Kidney (tissue), 14 donors: Measurements from ENCODE around the gene DAO. TPM values are rescaled to one million over a fixed set of nuclear protein-coding genes. Genes with fewer than 3 reads are reported as not detected.
"Not testable (repeated sequence)": the region's sequence is repeated elsewhere in the genome, so short reads cannot be mapped to it uniquely, and the experiment has no call there.

Source experiments
- DNase-seq, 5 donors: peaks; one replicate each; pipeline ENCODE4 v3.0.0-alpha.2; 2013 to 2020
- FAIRE-seq: peaks from 2 replicates; lab custom pipeline; 2012; peaks lifted over from hg19 to GRCh38; lab: Jason Lieb, UNC
- H3K27ac ChIP-seq, 2 donors: one replicate each; pipeline ENCODE4 v1.7.0; 2013; ENCODE audit warnings: low read depth in 2 of 2, low read length in 2 of 2, inconsistent platforms in 1 of 2
- H3K27me3 ChIP-seq: one replicate; pipeline ENCODE4 v1.7.1; 2013; ENCODE audit warnings: low read length, inconsistent platforms; ENCODE audit not compliant: control insufficient read depth, insufficient read depth
- H3K36me3 ChIP-seq, 3 donors: one replicate each; pipeline versions ENCODE4 v1.7.0 to v1.7.1; 2013; ENCODE audit warnings: low read length in 3 of 3, control low read depth in 1 of 3, inconsistent platforms in 1 of 3; ENCODE audit not compliant: insufficient read depth in 3 of 3, control insufficient read depth in 2 of 3
- H3K4me1 ChIP-seq, 3 donors: one replicate each; pipeline versions ENCODE4 v1.7.0 to v1.7.1; 2013; ENCODE audit warnings: low read length in 3 of 3, inconsistent platforms in 1 of 3, low read depth in 1 of 3; ENCODE audit not compliant: control insufficient read depth in 2 of 3, insufficient read depth in 2 of 3
- H3K4me3 ChIP-seq, 3 donors: one replicate each; pipeline versions ENCODE4 v1.7.0 to v1.8.1; 2013; ENCODE audit warnings: low read length in 3 of 3, control low read depth in 1 of 3, inconsistent platforms in 1 of 3
- H3K9ac ChIP-seq, 3 donors: one replicate each; pipeline versions ENCODE4 v1.7.0 to v1.7.1; 2013; ENCODE audit warnings: low read length in 3 of 3, control low read depth in 1 of 3, inconsistent platforms in 1 of 3
- H3K9me3 ChIP-seq, 3 donors: one replicate each; pipeline versions ENCODE4 v1.7.0 to v1.7.1; 2013; ENCODE audit warnings: low read length in 3 of 3, control low read depth in 1 of 3, inconsistent platforms in 1 of 3; ENCODE audit not compliant: control insufficient read depth in 2 of 3, insufficient read depth in 1 of 3
- intact Hi-C: fragments of 100-400 bp; cut with DNase I; formaldehyde crosslinking; loops from one replicate; pipeline ENCODE4 v1.11.1; 2022
- polyA plus RNA-seq: library from polyadenylated mRNA; stranded (reverse); fragments of 350-450 nt; fragmentation: Illumina TruSeq; extraction: RNeasy Lipid Tissue Mini Kit (QIAGEN cat#74804); gene quantifications from one replicate; pipeline ENCODE4 v1.2.3, GENCODE V29; 2014; ENCODE audit warnings: low read depth, low replicate concordance; ENCODE audit not compliant: insufficient read depth
- total RNA-seq: library from RNA; stranded (reverse); fragmentation: NEBNext Ultra II Directional; extraction: Animal tissue kit (Norgen Biotek cat#: 25700); gene quantifications from one replicate; pipeline ENCODE4 v1.2.1, GENCODE V29; 2021
- TF ChIP-seq, protein P1 (sequence below): IDR thresholded peaks from 3 replicates; pipeline ENCODE4 v1.5.1; 2012; ENCODE audit warnings: mild to moderate bottlenecking, moderate library complexity, borderline replicate concordance; ENCODE audit not compliant: insufficient read depth; ENCODE audit errors: extremely low read depth
- donor health status: control.
- donor health status: control.
- donor health status: control.
- donor health status: control.
- donor health status: control.
- donor health status: DM: yes; HTN: yes; CAD: no.
- donor health status: Normal renal cell carcinoma (clear cell type).

Gene DAO
- total and polyA plus RNA-seq, 2 donors from 2014 or later = 0.41 to 50.4 TPM

GRCh38 chr12:108858311-108859074, 21.4 kb upstream of the DAO start:
- FAIRE-seq (no peak), DNase-seq (peak in 2 of 5 donors; percentile 34 to 40)
- Histone ChIP-seq H3K4me3 (peak overlapping the region; percentile 37 to 54 (median 46)), H3K9ac (peak overlapping the region in 2 of 3 donors; percentile 29 to 31), H3K4me1 (peaks cover 0 to 27% (median 26%) of the 10 kb centered on the region in 3 donors), H3K27me3 (no peaks in the 10 kb centered on the region), H3K9me3 (no peaks in the 10 kb centered on the region), H3K36me3 (no peaks in the 10 kb centered on the region), H3K27ac (peak overlapping the region in 1 of 2 donors; percentile 65)
- intact Hi-C loops = no loop called here
- TF ChIP-seq, protein P1, sequence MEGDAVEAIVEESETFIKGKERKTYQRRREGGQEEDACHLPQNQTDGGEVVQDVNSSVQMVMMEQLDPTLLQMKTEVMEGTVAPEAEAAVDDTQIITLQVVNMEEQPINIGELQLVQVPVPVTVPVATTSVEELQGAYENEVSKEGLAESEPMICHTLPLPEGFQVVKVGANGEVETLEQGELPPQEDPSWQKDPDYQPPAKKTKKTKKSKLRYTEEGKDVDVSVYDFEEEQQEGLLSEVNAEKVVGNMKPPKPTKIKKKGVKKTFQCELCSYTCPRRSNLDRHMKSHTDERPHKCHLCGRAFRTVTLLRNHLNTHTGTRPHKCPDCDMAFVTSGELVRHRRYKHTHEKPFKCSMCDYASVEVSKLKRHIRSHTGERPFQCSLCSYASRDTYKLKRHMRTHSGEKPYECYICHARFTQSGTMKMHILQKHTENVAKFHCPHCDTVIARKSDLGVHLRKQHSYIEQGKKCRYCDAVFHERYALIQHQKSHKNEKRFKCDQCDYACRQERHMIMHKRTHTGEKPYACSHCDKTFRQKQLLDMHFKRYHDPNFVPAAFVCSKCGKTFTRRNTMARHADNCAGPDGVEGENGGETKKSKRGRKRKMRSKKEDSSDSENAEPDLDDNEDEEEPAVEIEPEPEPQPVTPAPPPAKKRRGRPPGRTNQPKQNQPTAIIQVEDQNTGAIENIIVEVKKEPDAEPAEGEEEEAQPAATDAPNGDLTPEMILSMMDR = no peak

DNA sequence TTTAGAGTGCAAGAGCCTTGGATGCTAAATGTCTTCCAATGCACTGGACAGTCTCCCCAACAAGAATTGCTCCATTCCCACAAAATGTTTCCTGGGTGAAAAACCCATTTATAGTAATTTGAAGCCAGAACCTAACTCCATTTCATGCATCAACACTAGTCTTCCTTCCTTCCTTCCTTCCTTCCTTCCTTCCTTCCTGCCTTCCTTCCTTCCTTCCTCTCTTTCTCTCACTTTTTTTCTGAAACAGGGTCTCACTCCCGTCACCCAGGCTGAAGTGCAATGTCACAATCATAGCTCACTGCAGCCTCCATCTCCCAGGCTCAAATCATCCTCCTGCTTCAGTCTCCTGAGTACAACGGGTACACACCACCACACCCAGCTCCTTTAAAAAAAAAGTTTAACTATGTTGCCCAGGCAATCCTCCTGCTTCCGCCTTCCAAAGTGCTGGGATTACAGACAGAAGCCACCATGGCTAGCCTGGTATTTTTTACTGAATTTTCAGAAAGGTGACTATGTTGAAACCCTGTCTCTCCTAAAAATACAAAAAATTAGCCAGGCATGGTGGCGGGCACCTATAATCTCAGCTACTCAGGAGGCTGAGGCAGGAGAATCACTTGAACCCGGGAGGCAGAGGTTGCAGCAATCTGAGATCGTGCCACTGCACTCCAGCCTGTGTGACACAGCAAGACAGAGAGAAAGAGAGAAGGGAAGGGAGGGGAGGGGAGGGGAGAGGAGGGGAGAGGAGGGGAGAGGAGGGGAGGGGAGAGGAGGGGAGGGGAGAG, 20.6 kb upstream of the DAO start:
- H3K27me3 ChIP-seq, H3K9me3 ChIP-seq, FAIRE-seq, H3K4me3 ChIP-seq, DNase-seq, H3K27ac ChIP-seq, intact Hi-C loops, H3K36me3 ChIP-seq: not testable (repeated sequence)
- H3K4me1 ChIP-seq = peaks cover 0 to 21% (median 20%) of the 10 kb centered on the region in 3 donors
- H3K9ac ChIP-seq = peak overlapping the region in 1 of 3 donors; percentile 31

- H3K27me3 ChIP-seq = no peaks in the 10 kb centered on the region
- no peaks in the 10 kb centered on the region for H3K9me3 ChIP-seq
- no peak for FAIRE-seq
- H3K4me3 ChIP-seq = no peak overlapping the region
- no peak overlapping the region for H3K27ac ChIP-seq
- H3K4me1 ChIP-seq = peaks cover 0 to 16% (median 15%) of the 10 kb centered on the region in 3 donors
- H3K36me3 ChIP-seq = no peaks in the 10 kb centered on the region
- TF ChIP-seq, protein P1 = no peak
- intact Hi-C loops = no loop called here
- no peak overlapping the region for H3K9ac ChIP-seq
- no peak for DNase-seq
Observed at GRCh38 chr12:108859923-108860291, 20.0 kb upstream of the DAO start.

DNA sequence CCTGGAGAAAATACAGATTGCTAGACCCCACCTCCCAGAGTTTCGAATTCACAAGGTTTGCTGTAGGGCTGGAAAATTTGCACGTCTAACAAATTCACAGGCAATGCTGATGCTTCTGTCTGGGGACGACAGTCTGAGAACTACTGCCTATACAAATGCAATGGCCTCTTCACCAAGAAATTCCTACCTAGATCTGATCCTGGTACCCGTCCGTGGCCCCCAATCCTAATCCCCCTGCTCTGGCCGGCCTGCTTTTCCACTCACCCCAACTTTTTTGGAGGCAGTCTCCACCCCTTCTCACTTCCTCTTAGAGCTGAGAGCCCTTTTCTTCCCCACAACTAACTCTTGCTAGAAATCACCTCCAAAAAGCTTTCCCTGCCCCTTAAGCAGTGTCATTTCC, 19.4 kb upstream of the DAO start:
- Histone ChIP-seq H3K36me3 (no peaks in the 10 kb centered on the region), H3K4me3 (no peak overlapping the region), H3K9me3 (no peaks in the 10 kb centered on the region), H3K27ac (no peak overlapping the region), H3K9ac (no peak overlapping the region), H3K4me1 (peaks cover 0 to 16% (median 14%) of the 10 kb centered on the region in 3 donors), H3K27me3 (no peaks in the 10 kb centered on the region)
- TF ChIP-seq, protein P1 = no peak
- intact Hi-C loops = no loop called here
- FAIRE-seq (no peak), DNase-seq (no peak)
